Coronary artery (tissue), 2 donors: ENCODE data around the gene FLT4.

Experiments
- DNase-seq: peaks from one replicate; pipeline ENCODE4 v3.0.0-alpha.2; 2017; ENCODE audit warnings: low spot score
- H3K27ac ChIP-seq, 2 donors: fragments of 200-600 bp; sonication (generic); one replicate each; pipeline ENCODE4 v1.5.1; 2016 to 2019
- H3K4me3 ChIP-seq: fragments of 200-600 bp; sonication (generic); 2 replicates; pipeline ENCODE4 v1.5.1; 2016; ENCODE audit warnings: mild to moderate bottlenecking, moderate library complexity
- TF ChIP-seq, protein P1 (sequence below): fragments of 200-600 bp; sonication (generic); IDR thresholded peaks from one replicate; pipeline ENCODE4 v1.5.1; 2019; ENCODE audit warnings: antibody characterized with exemption

Gene FLT4

DNA sequence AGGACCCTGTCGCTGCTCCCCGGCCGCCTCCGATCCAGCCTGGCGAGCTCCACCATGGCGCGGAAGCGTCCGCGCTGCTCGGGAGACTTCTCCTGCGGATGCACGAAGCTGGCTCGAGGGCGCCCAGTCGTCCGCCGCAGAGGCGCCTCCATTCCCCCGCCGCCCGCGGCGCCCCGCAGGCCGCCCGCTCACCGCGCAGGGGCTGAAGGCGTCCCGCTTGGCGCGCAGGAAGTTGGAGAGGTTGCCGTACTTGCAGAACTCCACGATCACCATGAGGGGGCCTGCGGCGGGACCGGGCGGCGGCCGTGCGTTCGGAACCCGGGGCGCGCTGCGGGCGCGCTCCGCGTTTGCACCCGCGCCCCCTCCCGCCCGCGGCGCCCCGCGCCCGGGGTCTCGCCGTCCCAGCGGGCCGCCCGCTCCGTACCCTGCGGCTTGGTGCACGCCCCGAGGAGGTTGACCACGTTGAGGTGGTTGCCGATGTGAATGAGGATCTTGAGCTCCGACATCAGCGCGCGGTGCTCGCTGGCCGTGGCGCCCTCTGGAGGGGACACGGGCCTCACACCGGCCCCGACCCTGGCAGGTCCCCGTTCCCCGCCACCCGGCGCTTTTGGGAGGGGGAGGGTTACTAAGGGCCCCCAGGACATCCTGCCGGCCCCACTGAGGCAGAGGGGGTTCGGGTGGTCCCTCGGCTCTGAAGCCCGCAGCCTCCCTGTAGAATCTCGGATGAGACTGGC, 30.4 kb downstream of the FLT4 start:
- peak overlapping the region; percentile 35 for H3K4me3 ChIP-seq
- TF ChIP-seq, protein P1, sequence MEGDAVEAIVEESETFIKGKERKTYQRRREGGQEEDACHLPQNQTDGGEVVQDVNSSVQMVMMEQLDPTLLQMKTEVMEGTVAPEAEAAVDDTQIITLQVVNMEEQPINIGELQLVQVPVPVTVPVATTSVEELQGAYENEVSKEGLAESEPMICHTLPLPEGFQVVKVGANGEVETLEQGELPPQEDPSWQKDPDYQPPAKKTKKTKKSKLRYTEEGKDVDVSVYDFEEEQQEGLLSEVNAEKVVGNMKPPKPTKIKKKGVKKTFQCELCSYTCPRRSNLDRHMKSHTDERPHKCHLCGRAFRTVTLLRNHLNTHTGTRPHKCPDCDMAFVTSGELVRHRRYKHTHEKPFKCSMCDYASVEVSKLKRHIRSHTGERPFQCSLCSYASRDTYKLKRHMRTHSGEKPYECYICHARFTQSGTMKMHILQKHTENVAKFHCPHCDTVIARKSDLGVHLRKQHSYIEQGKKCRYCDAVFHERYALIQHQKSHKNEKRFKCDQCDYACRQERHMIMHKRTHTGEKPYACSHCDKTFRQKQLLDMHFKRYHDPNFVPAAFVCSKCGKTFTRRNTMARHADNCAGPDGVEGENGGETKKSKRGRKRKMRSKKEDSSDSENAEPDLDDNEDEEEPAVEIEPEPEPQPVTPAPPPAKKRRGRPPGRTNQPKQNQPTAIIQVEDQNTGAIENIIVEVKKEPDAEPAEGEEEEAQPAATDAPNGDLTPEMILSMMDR, result no peak
- no peak for DNase-seq
- no peak overlapping the region for H3K27ac ChIP-seq

DNA sequence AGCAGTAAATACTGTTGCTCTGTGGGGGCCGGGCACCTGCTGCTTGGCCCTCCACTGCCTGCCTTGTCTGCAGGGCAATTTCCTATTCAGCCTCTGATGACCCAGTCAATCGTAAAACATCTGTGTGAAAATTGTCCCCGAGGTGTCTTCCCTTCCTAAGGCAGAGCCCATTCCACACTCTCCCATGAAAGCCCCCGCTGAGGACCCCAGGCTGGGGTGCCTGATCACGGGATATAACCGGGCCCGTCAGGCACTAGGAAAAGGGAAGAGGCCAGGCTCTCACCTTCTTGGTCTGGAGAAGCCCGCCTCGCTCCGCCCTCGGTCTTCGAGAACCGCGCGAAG, 30.9 kb downstream of the FLT4 start:
- no peak for DNase-seq
- TF ChIP-seq, protein P1, result no peak
- Histone ChIP-seq H3K27ac (no peak overlapping the region), H3K4me3 (peak overlapping the region; percentile 35)

DNA sequence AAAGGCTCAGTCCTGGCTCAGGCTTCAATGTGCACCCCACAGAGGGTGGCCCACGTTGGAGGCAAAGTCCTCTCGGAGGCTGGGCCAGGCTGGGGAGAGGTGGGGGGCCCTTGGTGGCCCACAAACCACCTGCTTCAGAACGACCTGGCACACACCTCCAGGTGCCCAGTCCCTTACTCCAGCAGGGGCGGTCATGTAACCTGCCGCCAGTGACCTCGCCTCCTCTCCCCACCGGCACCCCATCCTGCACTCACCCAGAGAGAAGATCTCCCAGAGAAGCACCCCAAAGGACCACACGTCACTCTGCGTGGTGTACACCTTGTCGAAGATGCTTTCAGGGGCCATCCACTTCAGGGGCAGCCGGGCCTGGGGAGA, 35.6 kb downstream of the FLT4 start:
- H3K4me3 ChIP-seq, result no peak overlapping the region
- no peak overlapping the region for H3K27ac ChIP-seq
- no peak for DNase-seq
- TF ChIP-seq, protein P1, result no peak

DNA sequence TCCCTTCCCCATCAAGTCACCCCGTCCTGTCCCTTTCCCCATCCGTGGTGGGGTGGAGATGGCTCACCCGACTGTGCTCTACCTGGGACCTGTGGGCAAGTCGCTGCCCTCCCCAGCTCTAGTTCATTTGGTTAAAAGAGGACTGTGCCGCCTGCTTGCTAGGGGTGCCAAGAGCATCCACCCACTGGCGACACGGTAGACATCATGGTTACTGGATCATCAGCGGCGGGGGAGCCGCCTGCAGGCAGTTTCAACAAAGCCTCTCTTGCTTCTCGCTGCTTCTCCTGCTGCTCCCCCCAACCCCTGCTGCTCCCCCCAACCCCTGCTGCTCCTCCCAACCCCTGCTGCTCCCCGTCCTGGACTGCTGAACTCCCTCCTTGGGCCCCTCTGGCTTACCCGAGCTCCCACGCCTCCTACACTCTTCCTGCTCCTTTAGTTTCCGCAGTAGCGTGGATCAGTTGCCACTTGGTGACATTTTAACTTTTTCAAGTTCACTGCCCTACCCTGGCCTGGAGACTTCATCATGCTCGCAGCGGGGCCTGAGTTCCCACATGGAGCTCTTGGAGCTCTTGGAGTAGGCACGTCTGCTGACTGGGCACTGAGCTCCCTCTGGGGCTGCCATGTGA, 36.1 kb downstream of the FLT4 start:
- TF ChIP-seq, protein P1, result no peak
- Histone ChIP-seq H3K27ac (no peak overlapping the region), H3K4me3 (no peak overlapping the region)
- no peak for DNase-seq

DNA sequence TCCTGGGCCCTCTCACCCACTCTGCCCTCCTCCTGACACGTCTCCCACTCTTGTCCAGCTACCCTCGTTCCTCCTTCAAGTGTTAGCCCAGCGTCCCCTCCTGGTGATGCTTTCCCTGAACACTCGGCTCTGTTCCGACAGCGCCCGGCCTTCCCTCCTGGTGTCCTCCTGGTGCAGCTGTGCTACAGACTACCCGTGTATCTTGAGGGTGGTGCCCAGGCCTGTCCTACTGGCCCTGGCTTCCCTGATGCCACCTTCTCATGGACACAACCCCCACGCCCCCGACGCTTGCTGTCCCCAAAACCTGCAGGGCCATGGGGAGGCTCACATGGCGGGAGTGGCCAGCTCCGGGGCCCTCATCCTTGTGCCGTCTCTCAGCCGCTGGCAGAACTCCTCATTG, 36.7 kb downstream of the FLT4 start:
- TF ChIP-seq, protein P1, result no peak
- Histone ChIP-seq H3K27ac (no peak overlapping the region), H3K4me3 (no peak overlapping the region)
- DNase-seq, result no peak

DNA sequence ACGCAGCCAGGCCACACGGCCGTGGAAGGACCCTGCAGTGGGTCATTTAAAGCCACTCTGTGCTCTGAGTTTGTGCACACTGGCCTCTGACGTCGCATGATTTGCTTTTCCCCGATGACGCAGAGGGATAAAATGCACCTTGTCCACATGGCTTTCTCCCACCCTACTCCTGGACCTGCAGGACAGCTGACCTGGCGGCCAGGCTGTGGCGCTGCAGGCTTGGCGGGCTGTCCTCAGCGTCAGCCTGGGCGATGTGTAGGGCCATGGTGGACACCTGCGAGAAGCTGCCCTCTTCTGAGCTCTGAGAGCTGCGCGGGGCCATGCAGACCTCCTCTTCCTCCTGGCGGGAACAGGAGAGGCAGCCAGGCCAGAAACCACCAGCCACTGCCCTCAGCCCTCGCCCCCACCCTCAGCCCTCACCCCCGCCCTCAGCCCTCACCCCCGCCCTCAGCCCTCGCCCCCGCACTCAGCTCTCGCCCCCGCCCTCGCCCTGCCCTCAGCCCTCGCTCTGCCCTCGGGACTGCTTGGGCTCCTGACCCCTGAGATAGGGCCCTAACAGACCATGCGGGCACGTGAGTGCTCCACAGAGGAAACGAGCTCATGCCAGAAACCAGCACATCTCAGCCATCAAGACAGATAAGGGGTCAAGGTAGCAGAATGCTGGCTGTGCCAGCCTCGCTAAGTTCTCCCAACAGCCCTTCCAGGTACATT, 38.1 kb downstream of the FLT4 start:
- Histone ChIP-seq H3K4me3 (no peak overlapping the region), H3K27ac (no peak overlapping the region)
- TF ChIP-seq, protein P1, result no peak
- no peak for DNase-seq
